HepG2 (cell line): ENCODE data around the gene SLC35D2. TPM values are rescaled to one million over a fixed set of nuclear protein-coding genes. Genes with fewer than 3 reads are reported as not detected.

ENCODE experiments used
- ARID5B ChIP-seq: IDR thresholded peaks from 2 replicates; pipeline ENCODE4 v1.4.0; 2020; ENCODE audit warnings: mild to moderate bottlenecking, missing genetic modification reagents
- CREB3 ChIP-seq: sonication (generic); formaldehyde crosslinking; IDR thresholded peaks from 2 replicates; pipeline ENCODE4 v1.5.0; 2020; ENCODE audit warnings: missing genetic modification reagents
- DR1 ChIP-seq: sonication (generic); formaldehyde crosslinking; IDR thresholded peaks from 2 replicates; pipeline ENCODE4 v1.8.0; 2021; ENCODE audit warnings: mild to moderate bottlenecking, missing genetic modification reagents, inconsistent platforms
- HNF4A ChIP-seq: sonication (generic); formaldehyde crosslinking; IDR thresholded peaks from 2 replicates; pipeline ENCODE4 v1.4.0; 2020; ENCODE audit warnings: missing genetic modification reagents
- LCORL ChIP-seq, 2 experiments: fragments of 450-650 bp in 1 of 2; sonication (generic) in 1 of 2; formaldehyde crosslinking in 1 of 2; IDR thresholded peaks; 2 replicates each; pipeline versions ENCODE4 v1.5.0 to v1.6.1; 2017 to 2020; ENCODE audit warnings: antibody characterized with exemption in 1 of 2, missing genetic modification reagents in 1 of 2
- NCOA2 ChIP-seq: sonication (generic); formaldehyde crosslinking; IDR thresholded peaks from 2 replicates; pipeline ENCODE4 v1.8.0; 2022; ENCODE audit warnings: inconsistent platforms
- NR2F6 ChIP-seq, 2 experiments: IDR thresholded peaks; 2 replicates each; pipeline ENCODE4 v1.6.1; 2016; ENCODE audit warnings: antibody characterized with exemption in 1 of 2, mild to moderate bottlenecking in 1 of 2
- PAXIP1 ChIP-seq: sonication (generic); formaldehyde crosslinking; conservative IDR thresholded peaks from 2 replicates; pipeline ENCODE4 v1.4.0; 2020; ENCODE audit warnings: mild to moderate bottlenecking, missing genetic modification reagents, moderate library complexity
- POLR2A ChIP-seq, 2 experiments: IDR thresholded peaks; 2 replicates each; pipeline ENCODE4 v1.6.1; 2011; ENCODE audit warnings: low read depth in 2 of 2, low read length in 2 of 2, mild to moderate bottlenecking in 1 of 2, moderate library complexity in 1 of 2; ENCODE audit not compliant: insufficient read depth in 1 of 2
- RCOR2 ChIP-seq: IDR thresholded peaks from 2 replicates; pipeline ENCODE4 v1.6.1; 2016; ENCODE audit warnings: missing biosample characterization, missing genetic modification reagents
- SIX4 ChIP-seq: sonication (generic); formaldehyde crosslinking; IDR thresholded peaks from 2 replicates; pipeline ENCODE4 v1.4.0; 2020; ENCODE audit warnings: missing genetic modification reagents
- SOX5 ChIP-seq: IDR thresholded peaks from 2 replicates; pipeline ENCODE4 v1.6.1; 2016; ENCODE audit warnings: borderline replicate concordance
- THRA ChIP-seq: sonication (generic); formaldehyde crosslinking; IDR thresholded peaks from 2 replicates; pipeline ENCODE4 v1.4.0; 2020; ENCODE audit warnings: missing genetic modification reagents, borderline replicate concordance
- UBTF ChIP-seq: sonication (generic); formaldehyde crosslinking; IDR thresholded peaks from 2 replicates; pipeline ENCODE4 v1.4.0; 2020; ENCODE audit warnings: mild to moderate bottlenecking, missing genetic modification reagents
- ZGPAT ChIP-seq: IDR thresholded peaks from 2 replicates; pipeline ENCODE4 v1.6.1; 2016; ENCODE audit warnings: mild to moderate bottlenecking
- ZNF572 ChIP-seq: sonication (generic); formaldehyde crosslinking; IDR thresholded peaks from 2 replicates; pipeline ENCODE4 v1.5.1; 2020; ENCODE audit warnings: mild to moderate bottlenecking, missing genetic modification reagents
- ZNF792 ChIP-seq: IDR thresholded peaks from 2 replicates; pipeline ENCODE4 v1.6.1; 2016
- polyA plus RNA-seq, 8 experiments: library from polyadenylated mRNA; depleted of rRNA in 3 of 8; stranded (reverse) in 7 of 8; unstranded in 1 of 8; fragments of >200 nt; fragmentation: Illumina TruSeq in 4 of 8; extraction: Trizol in 4 of 8; gene quantifications; 2 replicates each; pipeline versions ENCODE4 v1.2.1 to v1.2.3, GENCODE V29; 2011 to 2016; ENCODE audit warnings: low read depth in 4 of 8, missing spikeins in 1 of 8, mixed read lengths in 1 of 8; ENCODE audit not compliant: insufficient read depth in 1 of 8
- total RNA-seq, 5 experiments: library from RNA; depleted of rRNA; stranded (reverse); fragments of >200 nt; fragmentation: Illumina TruSeq; extraction: Trizol; gene quantifications; 2 replicates each; pipeline ENCODE4 v1.2.3, GENCODE V29; 2016; ENCODE audit warnings: low read depth in 1 of 5

The SLC35D2 gene
- total and polyA plus RNA-seq, 2 of the 13 experiments (the other 11 are each of a cell fraction or from before 2014, with no cell fraction given): 96.2 to 103 TPM

- TF ChIP-seq UBTF (CRISPR knock-in tag): no peak
- peak; percentile 56; the same call in 1 of the 2 replicates for TF ChIP-seq SOX5 (CRISPR knock-in tag)
- no peak for TF ChIP-seq ZNF572
- TF ChIP-seq DR1 (CRISPR knock-in tag): no peak
- no peak for TF ChIP-seq SIX4 (CRISPR knock-in tag)
- peak; percentile 72 for TF ChIP-seq HNF4A (CRISPR knock-in tag)
- no peak for TF ChIP-seq POLR2A (IDR thresholded peaks at IDR 0.05; ENCODE audit: insufficient read depth in 1 of 2, low read depth in 2 of 2, low read length in 2 of 2)
- peak; percentile 84 for TF ChIP-seq NCOA2 (CRISPR knock-in tag)
- TF ChIP-seq PAXIP1: peak; percentile 82
- TF ChIP-seq RCOR2 (CRISPR knock-in tag): peak; percentile 66
- TF ChIP-seq LCORL (IDR thresholded peaks at IDR 0.05): no peak
- no peak for TF ChIP-seq LCORL (CRISPR knock-in tag; IDR thresholded peaks at IDR 0.05)
- 0 out of 2 replicates have a peak, but pooled peaks have one; percentile 25 for TF ChIP-seq NR2F6 (IDR thresholded peaks at IDR 0.05)
- no peak for TF ChIP-seq NR2F6 (CRISPR knock-in tag; IDR thresholded peaks at IDR 0.05)
- peak; percentile 45; the same call in 1 of the 2 replicates for TF ChIP-seq ZGPAT
- no peak for TF ChIP-seq CREB3 (CRISPR knock-in tag)
- peak; percentile 89 for TF ChIP-seq ARID5B
- peak; percentile 45; the same call in 1 of the 2 replicates for TF ChIP-seq THRA (CRISPR knock-in tag)
- no peak for TF ChIP-seq ZNF792 (CRISPR knock-in tag)
Measured at GRCh38 chr9:96386157-96386556, 2.6 kb upstream of the SLC35D2 start (continued).
